MG63 (cell line): ENCODE results near the gene RYR2. TPM values are rescaled to one million over a fixed set of nuclear protein-coding genes. Genes with fewer than 3 reads are reported as not detected.
A peak's percentile ranks its signal among the peaks of the same experiment; 100 is the strongest.

Experiments
- DNase-seq: peaks from one replicate; pipeline ENCODE4 v3.0.0-alpha.2; 2020
- H3K27me3 ChIP-seq: fragments of 250-450 bp; sonication (Bioruptor Pico); 2 replicates; pipeline ENCODE4 v1.5.1; 2020; ENCODE audit warnings: mild to moderate bottlenecking, moderate library complexity
- H3K36me3 ChIP-seq: fragments of 250-450 bp; sonication (Bioruptor Pico); 2 replicates; pipeline ENCODE4 v1.5.1; 2020; ENCODE audit warnings: mild to moderate bottlenecking, moderate library complexity
- H3K4me3 ChIP-seq: fragments of 250-450 bp; sonication (Bioruptor Pico); 2 replicates; pipeline ENCODE4 v1.5.1; 2020; ENCODE audit warnings: mild to moderate bottlenecking, moderate library complexity
- H3K9me3 ChIP-seq: fragments of 250-450 bp; sonication (Bioruptor Pico); 2 replicates; pipeline ENCODE4 v1.5.1; 2020; ENCODE audit warnings: mild to moderate bottlenecking, moderate library complexity
- total RNA-seq: library from RNA; depleted of rRNA; stranded (reverse); fragments of >200 nt; shearing (Covaris generic); gene quantifications from 2 replicates; pipeline ENCODE4 v1.2.3, GENCODE V29; 2014; ENCODE audit warnings: low replicate concordance

RYR2 gene
- total RNA-seq, 1 experiment from 2014 or later = 0.26 TPM

DNA sequence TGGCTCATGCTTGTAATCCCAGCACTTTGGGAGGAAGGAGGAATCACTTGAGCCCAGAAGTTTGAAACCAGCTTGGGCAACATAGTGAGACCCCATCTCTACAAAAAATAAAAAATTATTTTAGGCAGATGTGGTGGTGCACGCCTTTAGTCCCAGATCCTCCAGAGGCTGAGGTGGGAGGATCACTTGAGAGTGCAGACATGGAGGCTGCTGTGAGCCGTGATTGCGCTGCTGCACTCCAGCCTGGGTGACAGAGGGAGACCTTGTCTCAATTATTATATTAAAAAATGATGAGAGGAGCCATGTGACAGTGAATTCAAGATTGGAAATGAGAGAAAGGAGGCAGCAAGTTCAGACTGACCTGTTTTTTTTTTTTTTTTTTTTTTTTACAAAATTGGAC, 566.4 kb downstream of the RYR2 start:
- no peaks in the 10 kb centered on the region for H3K9me3 ChIP-seq
- no peak for DNase-seq
- no peaks in the 10 kb centered on the region for H3K27me3 ChIP-seq
- H3K36me3 ChIP-seq = no peaks in the 10 kb centered on the region
- H3K4me3 ChIP-seq = no peak overlapping the region

DNA sequence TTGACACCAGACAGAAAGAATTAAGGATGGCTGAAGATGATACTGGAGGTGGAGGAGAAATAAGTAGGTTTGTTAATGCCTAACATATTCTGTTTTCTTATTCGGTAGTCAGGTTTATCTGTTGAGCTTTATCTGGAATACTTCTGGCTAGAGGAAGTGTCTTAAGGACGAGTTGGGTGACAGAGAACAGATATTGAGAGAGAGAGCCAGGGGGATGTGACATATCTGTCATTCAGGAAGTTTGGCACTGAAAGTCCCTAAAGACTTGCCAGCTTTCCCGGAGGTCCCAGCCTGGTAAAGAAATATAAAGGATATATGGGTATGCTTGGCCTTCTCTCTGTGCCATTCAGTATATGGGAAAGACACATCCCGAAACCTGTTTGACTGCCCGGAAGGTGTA, 568.2 kb downstream of the RYR2 start:
- Histone ChIP-seq H3K4me3 (no peak overlapping the region), H3K27me3 (no peaks in the 10 kb centered on the region), H3K36me3 (no peaks in the 10 kb centered on the region), H3K9me3 (no peaks in the 10 kb centered on the region)
- DNase-seq = no peak

DNA sequence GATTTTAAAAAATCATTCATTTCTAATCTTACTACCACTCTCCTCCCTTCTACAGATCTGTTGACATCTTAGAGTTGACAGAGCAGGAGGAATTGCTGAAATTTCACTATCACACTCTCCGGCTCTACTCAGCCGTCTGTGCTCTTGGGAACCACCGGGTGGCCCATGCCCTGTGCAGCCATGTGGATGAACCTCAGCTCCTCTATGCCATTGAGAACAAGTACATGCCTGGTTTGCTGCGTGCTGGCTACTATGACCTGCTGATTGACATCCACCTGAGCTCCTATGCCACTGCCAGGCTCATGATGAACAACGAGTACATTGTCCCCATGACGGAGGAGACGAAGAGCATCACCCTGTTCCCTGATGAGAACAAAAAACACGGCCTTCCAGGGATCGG, 572.0 kb downstream of the RYR2 start:
- H3K27me3 ChIP-seq = no peaks in the 10 kb centered on the region
- H3K4me3 ChIP-seq = no peak overlapping the region
- no peaks in the 10 kb centered on the region for H3K36me3 ChIP-seq
- DNase-seq = no peak
- H3K9me3 ChIP-seq = peaks cover 3% of the 10 kb centered on the region; the same call in 1 of the 2 replicates

DNA sequence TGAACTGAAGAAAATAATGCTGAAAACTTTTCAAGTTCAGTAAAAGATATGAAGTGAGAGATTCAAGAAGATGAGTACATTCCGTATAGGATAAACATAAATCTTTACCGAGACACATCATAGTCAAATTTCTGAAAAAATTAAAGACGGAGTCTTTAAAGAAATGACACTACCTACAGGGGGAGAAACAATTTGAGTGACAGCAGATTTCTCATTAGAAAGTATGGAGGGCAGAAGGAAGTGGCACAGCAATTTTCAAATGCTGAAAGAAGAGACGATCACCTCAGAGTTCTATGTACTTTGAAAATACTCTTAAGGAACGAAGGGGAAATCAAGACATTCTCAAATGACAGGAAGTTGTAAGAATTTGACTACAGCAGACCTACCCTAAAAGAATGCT, 577.6 kb downstream of the RYR2 start:
- Histone ChIP-seq H3K27me3 (no peaks in the 10 kb centered on the region), H3K9me3 (peaks cover 14% of the 10 kb centered on the region), H3K36me3 (no peaks in the 10 kb centered on the region), H3K4me3 (no peak overlapping the region)
- no peak for DNase-seq

DNA sequence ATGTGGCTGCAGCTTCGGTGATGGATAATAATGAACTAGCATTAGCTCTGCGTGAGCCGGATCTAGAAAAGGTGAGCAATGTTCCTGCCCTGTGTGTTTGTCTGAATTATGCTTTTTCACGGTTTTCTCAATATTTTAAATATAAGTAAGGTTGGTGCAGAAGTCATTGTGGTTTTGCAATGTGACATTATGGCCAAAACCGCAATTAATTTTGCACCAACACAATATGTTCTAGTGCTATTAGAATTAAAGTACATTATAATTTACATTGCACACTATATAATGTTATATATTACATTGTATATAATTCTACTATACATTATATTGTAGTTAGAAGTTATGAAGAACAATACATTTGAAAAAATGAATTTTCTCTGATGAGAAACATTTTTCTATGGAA, 592.9 kb downstream of the RYR2 start:
- no peak for DNase-seq
- Histone ChIP-seq H3K27me3 (no peaks in the 10 kb centered on the region), H3K36me3 (no peaks in the 10 kb centered on the region), H3K9me3 (no peaks in the 10 kb centered on the region), H3K4me3 (no peak overlapping the region)

DNA sequence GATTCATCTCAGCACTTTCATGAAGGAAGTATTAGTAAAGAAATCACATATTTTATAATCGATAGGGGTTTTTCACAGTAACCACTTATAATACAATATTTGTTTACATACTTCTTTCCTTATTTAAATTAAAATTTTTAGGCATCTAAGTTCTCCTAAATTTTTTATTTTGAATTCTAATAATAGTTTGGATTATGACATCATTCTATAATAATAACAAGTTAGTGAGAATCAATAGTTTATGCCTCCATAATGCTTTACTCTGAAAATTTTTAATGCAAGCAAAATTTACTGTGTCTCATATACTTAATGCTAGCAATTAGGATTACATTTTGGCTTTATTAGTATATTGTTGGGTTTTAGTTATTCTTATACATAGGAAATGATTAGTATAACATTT, 596.6 kb downstream of the RYR2 start:
- H3K36me3 ChIP-seq = no peaks in the 10 kb centered on the region
- DNase-seq = no peak
- no peaks in the 10 kb centered on the region for H3K27me3 ChIP-seq
- no peak overlapping the region for H3K4me3 ChIP-seq
- H3K9me3 ChIP-seq = no peaks in the 10 kb centered on the region

DNA sequence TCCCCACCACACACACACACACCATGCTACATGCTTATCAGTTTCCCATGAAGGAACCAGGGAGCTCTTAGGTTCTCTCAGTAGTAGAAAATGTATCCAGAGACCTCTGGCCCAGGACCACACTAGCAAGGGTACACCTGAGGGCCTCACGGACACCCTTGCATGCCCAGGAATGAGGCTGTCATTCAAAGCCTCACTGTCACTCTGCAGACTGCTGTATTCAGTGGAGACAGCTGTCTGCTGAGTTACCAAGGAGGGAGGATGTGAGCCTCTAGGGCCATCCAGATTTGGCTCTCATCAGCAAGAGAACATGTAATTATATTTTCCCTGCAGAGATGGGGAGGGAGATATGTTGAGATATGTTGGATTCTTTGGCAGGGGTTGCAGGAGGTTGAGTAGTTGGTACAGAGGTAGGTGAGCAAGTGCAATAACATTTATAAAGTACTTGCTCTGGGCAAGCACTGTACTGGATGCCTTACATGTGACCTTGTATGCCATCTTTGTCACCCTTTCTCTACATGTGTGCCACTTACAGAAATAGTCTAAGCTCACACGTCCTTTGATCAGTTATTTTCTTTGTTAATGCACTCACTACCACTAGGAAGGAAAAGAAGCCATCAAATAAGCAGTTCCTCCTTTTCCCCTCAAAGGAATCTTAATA, 598.2 kb downstream of the RYR2 start:
- H3K9me3 ChIP-seq = no peaks in the 10 kb centered on the region
- H3K36me3 ChIP-seq = no peaks in the 10 kb centered on the region
- no peaks in the 10 kb centered on the region for H3K27me3 ChIP-seq
- no peak overlapping the region for H3K4me3 ChIP-seq
- DNase-seq = no peak

DNA sequence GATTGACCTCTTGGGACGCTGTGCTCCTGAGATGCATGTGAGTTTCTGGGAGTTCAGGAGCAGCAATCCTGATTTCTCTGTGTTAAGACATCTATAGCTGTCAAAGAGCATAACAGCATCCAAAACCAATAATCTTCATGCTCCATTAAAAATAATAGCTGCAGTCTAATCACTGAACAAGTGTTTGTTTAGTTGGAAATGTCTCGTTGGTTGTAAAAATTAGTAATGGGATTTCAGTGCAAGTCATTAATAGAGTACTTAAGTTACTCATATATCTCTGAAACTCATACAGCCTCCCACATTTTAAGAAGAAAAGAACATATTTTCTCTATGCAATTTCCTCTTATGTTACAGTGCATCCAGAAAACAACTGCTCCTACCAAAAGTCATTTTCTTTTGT, 599.0 kb downstream of the RYR2 start:
- H3K27me3 ChIP-seq = no peaks in the 10 kb centered on the region
- no peak for DNase-seq
- H3K36me3 ChIP-seq = no peaks in the 10 kb centered on the region
- H3K9me3 ChIP-seq = no peaks in the 10 kb centered on the region
- H3K4me3 ChIP-seq = no peak overlapping the region

DNA sequence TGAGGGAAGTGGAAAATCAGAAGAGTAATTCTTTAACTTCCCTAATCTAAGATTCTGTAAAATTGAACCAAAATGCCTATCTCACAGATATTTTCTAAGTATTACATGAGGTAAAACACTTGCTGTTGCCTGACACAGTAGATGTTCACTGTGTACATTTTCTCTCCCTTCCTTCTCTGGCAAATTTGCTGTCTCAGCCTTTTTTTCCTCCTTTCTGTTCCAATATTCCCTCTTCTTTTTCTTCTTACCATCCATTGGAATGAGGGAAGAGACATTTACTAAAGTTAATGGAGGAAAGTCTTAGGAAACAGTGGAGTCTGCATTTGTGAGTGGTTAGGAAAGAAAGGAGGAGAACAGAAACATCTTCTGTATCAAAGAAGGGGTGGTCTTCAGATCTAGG, 608.8 kb downstream of the RYR2 start:
- Histone ChIP-seq H3K27me3 (no peaks in the 10 kb centered on the region), H3K9me3 (no peaks in the 10 kb centered on the region), H3K4me3 (no peak overlapping the region), H3K36me3 (no peaks in the 10 kb centered on the region)
- no peak for DNase-seq

DNA sequence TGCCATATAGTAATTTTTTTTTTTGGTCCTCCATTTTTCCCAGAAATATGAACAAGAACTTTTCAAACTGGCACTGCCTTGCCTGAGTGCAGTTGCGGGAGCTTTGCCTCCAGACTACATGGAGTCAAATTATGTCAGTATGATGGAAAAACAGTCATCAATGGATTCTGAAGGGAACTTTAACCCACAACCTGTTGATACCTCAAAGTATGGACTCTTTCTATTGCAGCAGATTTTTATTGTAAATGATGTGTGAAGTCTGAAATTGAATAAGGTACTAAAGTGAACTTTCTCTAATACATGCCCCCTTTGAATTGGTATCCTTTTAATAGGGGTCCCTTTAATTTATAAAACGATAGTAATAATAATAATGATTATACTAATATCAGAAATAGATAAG, 613.8 kb downstream of the RYR2 start:
- H3K4me3 ChIP-seq = no peak overlapping the region
- H3K9me3 ChIP-seq = no peaks in the 10 kb centered on the region
- no peaks in the 10 kb centered on the region for H3K36me3 ChIP-seq
- H3K27me3 ChIP-seq = no peaks in the 10 kb centered on the region
- no peak for DNase-seq

DNA sequence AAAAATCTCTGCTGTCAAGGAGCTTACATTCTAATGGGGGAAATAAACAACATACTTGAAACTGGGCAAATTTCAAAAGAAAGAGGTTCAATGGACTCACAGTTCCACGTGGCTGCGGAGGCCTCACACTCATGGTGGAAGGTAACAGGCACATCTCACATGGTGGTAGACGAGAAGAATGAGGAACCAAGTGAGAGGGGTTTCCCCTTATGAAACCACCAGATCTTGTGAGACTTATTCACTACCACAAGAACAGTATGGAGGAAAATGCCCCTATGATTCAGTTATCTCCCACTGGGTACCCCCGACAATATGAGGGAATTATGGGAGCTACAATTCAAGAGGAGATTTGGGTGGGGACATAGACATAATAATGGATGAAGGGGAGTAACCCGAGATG, 622.4 kb downstream of the RYR2 start:
- H3K36me3 ChIP-seq = no peaks in the 10 kb centered on the region
- no peak for DNase-seq
- H3K27me3 ChIP-seq = no peaks in the 10 kb centered on the region
- no peaks in the 10 kb centered on the region for H3K9me3 ChIP-seq
- H3K4me3 ChIP-seq = no peak overlapping the region

DNA sequence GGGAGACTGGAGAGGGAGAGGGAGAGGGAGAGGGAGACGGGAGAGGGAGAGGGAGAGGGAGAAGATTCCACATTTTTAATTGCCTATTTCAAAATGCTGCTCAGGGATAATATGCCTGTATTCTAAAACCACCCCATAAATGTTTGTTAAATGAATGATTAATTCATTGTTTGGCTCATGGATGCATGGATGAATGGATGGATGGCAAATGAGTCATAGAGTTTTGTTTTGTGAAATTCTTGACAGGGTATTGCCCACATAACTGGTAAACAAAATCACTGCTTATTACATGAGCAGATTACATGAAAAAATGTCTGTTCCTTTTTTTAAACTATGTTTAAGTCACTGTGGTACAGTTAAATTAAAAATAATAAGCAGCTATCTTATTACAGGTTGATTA, 628.3 kb downstream of the RYR2 start:
- no peaks in the 10 kb centered on the region for H3K9me3 ChIP-seq
- no peak for DNase-seq
- no peaks in the 10 kb centered on the region for H3K36me3 ChIP-seq
- H3K27me3 ChIP-seq = no peaks in the 10 kb centered on the region
- H3K4me3 ChIP-seq = peak overlapping the region; percentile 26

DNA sequence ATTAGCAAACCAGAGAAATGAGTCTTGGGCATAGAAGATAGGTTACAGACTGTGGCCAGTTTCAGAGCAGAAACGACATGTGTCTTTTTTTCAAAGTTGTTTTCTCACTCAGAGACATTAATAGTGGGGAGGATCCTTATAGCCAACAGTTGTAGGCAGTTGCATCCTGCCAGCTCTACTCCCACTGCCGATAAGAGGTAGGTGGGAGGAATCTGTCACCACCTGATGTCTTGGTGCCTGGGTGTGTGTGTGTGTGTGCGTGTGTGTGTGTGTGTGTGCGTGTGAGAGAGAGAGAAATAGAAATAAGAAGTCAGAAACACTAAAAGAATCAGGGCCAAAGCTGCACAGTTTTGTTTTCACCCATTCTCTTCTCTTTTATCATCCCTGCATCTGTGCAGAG, 629.3 kb downstream of the RYR2 start:
- no peaks in the 10 kb centered on the region for H3K36me3 ChIP-seq
- no peak overlapping the region for H3K4me3 ChIP-seq
- no peaks in the 10 kb centered on the region for H3K27me3 ChIP-seq
- no peaks in the 10 kb centered on the region for H3K9me3 ChIP-seq
- no peak for DNase-seq

DNA sequence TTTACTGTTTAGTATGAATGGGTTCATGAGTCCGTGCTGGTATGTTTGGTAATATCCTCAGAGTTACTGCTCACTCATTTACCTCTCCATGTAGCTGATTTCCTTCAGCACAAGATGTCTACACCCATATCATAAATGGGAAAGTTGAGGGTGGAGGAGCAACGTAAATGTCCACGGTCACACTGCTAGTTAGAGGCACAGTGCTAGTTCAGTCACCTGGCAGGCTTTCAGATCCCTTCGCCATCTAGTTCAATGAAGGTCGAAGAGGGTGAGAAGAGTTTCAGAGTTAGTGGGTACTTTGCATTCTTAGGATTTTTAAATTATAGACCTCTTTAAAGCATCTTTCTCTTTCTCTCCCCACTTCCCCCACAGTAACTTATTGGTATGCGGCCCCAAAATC, 630.0 kb downstream of the RYR2 start:
- H3K9me3 ChIP-seq = no peaks in the 10 kb centered on the region
- H3K27me3 ChIP-seq = no peaks in the 10 kb centered on the region
- DNase-seq = no peak
- no peaks in the 10 kb centered on the region for H3K36me3 ChIP-seq
- H3K4me3 ChIP-seq = no peak overlapping the region

DNA sequence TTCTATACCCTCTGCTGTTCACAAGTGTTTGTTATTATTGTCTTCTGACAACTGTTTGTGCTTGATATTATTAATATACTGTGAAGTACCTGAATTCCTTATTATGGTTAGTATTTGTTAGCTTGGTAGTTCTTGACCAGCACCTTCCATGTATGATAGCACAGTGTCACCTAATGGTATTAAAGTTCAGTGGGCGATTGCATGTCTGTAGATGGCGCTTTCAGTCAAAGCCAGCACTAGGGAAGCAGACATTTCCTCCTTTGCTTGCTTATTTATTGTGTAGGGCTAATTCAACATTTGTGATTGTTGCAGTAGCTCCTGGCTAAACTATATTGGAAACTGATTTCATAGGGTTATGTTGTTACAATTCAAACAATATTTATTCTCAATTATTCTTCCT, 630.8 kb downstream of the RYR2 start:
- DNase-seq = no peak
- no peaks in the 10 kb centered on the region for H3K36me3 ChIP-seq
- H3K4me3 ChIP-seq = no peak overlapping the region
- no peaks in the 10 kb centered on the region for H3K27me3 ChIP-seq
- H3K9me3 ChIP-seq = no peaks in the 10 kb centered on the region

DNA sequence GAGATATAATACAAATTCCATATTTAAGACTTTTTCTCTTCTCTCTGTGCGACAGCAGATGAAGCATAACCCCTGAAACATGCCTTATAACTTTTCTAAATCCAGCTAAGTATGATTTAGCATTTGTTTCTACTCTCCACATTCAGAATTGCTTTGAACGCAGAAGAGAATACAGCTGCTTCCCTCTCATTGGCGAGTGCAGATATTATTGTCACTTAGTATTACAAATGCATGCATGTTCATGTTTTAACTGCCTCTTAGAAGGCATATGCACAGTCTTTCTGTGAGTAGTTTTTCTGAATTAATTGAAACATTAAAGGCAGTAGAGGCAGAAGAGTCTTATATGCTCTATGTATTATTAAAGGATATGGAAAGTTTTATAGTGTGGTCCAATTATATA, 631.6 kb downstream of the RYR2 start:
- H3K27me3 ChIP-seq = no peaks in the 10 kb centered on the region
- no peaks in the 10 kb centered on the region for H3K36me3 ChIP-seq
- no peak overlapping the region for H3K4me3 ChIP-seq
- DNase-seq = no peak
- no peaks in the 10 kb centered on the region for H3K9me3 ChIP-seq

DNA sequence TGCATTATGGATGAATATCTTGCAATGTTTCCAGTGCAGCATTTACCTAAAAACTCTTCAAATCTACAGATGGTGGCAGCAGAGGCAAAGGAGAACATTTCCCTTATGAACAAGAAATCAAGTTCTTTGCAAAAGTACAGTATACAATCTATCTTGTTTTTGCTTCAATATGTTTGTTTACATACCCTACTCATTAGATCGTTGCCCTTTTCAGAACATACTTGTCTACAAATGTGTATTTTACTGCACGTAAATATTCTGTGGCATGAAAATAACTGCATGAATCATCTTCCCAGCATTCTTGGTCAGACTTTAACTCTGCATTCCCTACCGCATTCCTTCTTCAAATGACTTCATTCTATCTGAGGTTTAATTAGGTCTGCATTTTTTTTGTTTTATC, 636.0 kb downstream of the RYR2 start:
- Histone ChIP-seq H3K27me3 (no peaks in the 10 kb centered on the region), H3K4me3 (no peak overlapping the region), H3K36me3 (no peaks in the 10 kb centered on the region), H3K9me3 (no peaks in the 10 kb centered on the region)
- DNase-seq = no peak

DNA sequence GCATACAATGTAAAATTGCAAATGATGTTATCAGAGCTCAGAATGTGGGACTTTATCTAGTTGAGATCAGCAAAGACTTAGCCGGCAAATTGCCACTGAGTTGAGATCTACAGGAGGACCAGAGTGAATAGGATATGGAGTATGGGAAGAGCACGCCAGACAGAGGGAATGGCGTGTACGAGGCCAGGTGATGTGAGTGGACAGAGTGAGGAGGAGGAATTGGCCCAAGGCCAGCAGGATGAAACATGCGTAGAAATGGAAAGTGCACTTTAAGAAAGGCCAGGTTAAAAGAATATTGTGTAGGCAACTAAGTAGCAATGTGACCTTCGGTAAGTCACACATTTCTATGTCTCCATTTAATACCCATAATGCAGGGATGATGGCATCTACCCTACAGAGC, 637.7 kb downstream of the RYR2 start:
- H3K9me3 ChIP-seq = no peaks in the 10 kb centered on the region
- DNase-seq = no peak

DNA sequence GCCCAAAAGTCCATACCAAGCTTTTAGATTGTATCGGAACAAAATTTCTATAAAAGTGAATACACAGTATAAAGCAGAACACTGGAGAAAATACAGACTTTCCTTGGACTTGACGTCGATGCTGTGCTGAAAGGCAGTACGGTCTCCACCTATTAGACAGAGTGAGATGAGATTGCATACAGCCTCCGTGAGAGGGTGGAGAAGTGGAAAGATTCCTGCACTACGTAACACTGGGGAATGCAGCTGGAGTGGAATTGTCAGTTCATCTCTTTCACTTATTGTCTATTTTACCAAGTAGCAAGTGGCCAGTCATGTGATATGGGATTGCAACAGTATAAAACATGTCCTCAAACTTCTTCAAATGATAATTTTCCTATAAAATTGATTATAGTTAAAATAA, 639.2 kb downstream of the RYR2 start:
- Histone ChIP-seq H3K4me3 (no peak overlapping the region), H3K27me3 (no peaks in the 10 kb centered on the region), H3K36me3 (no peaks in the 10 kb centered on the region), H3K9me3 (no peaks in the 10 kb centered on the region)
- DNase-seq = no peak

More for the DNA sequence above, 637.7 kb downstream of the RYR2 start:
- H3K36me3 ChIP-seq = no peaks in the 10 kb centered on the region
- H3K27me3 ChIP-seq = no peaks in the 10 kb centered on the region
- H3K4me3 ChIP-seq = no peak overlapping the region
